HepG2 (cell line): ENCODE measurements around the gene HNRNPUL1. TPM values are rescaled to one million over a fixed set of nuclear protein-coding genes. Genes with fewer than 3 reads are reported as not detected.

Experiments used
- ATAC-seq: fragments of 200-7000 bp; cut with Tn5 transposase; 3 replicates; pipeline ENCODE4 v1.9.1; 2020; ENCODE audit warnings: mild to moderate bottlenecking, moderate library complexity
- BruUV-seq: library from RNA; stranded (reverse); fragments of 400-500 nt; replicated peaks from 2 replicates; lab custom pipeline; 2021; lab: Mats Ljungman, UMichigan
- CTCF ChIA-PET: fragments of 300-600 bp; formaldehyde crosslinking; extraction: SDS; loops from one replicate; lab custom pipeline; 2021; ENCODE audit warnings: low total read pairs, inconsistent platforms, low intra/inter-chr PET ratio; lab: Yijun Ruan, JAX
- POLR2A ChIA-PET: fragments of 350-600 bp; sonication (Branson Sonifier 250); formaldehyde crosslinking; loops from one replicate; lab custom pipeline; 2020; ENCODE audit warnings: antibody characterized with exemption, inconsistent platforms; lab: Yijun Ruan, JAX
- DNase-seq: peaks from one replicate; pipeline ENCODE4 v3.0.0-alpha.2; 2015; ENCODE audit warnings: low spot score
- FAIRE-seq: peaks from 3 replicates; lab custom pipeline; 2011; peaks lifted over from hg19 to GRCh38; lab: Jason Lieb, UNC
- H2AFZ ChIP-seq: one replicate; pipeline ENCODE4 v1.6.1; 2011; ENCODE audit warnings: low read length, inconsistent platforms
- H3K27ac ChIP-seq: fragments of 300-600 bp; 3 replicates; pipeline ENCODE4 v1.8.0; 2011; ENCODE audit warnings: mixed run types, mild to moderate bottlenecking, mixed read lengths, low read length, inconsistent platforms; ENCODE audit not compliant: insufficient read depth; ENCODE audit errors: extremely low read length
- H3K27me3 ChIP-seq, 2 experiments: fragments of 200-600 bp in 1 of 2; 2 replicates in 1 of 2; 3 replicates in 1 of 2; pipeline versions ENCODE4 v1.6.0 to v1.8.0; 2011; ENCODE audit warnings: low read length in 2 of 2, mild to moderate bottlenecking in 2 of 2, moderate library complexity in 2 of 2, inconsistent platforms in 1 of 2; ENCODE audit not compliant: insufficient read depth in 2 of 2, control insufficient read depth in 1 of 2
- H3K36me3 ChIP-seq, 2 experiments: fragments of 200-600 bp in 1 of 2; replicated peaks in 1 of 2; 2 replicates in 1 of 2; 3 replicates in 1 of 2; pipeline versions ENCODE4 v1.5.1 to v1.8.0; 2011; ENCODE audit warnings: low read length in 2 of 2, inconsistent platforms in 1 of 2; ENCODE audit not compliant: insufficient read depth in 2 of 2, control insufficient read depth in 1 of 2
- H3K4me1 ChIP-seq: 2 replicates; pipeline ENCODE4 v1.5.1; 2012; ENCODE audit warnings: low read length, inconsistent platforms; ENCODE audit not compliant: insufficient read depth
- H3K4me2 ChIP-seq: 2 replicates; pipeline ENCODE4 v1.6.0; 2011; ENCODE audit warnings: low read depth, low read length, inconsistent platforms
- H3K4me3 ChIP-seq, 3 experiments: fragments of 200-600 bp in 1 of 3; sonication (generic), shearing (Covaris generic) in 1 of 3; replicated peaks in 1 of 3; 2 replicates each; pipeline ENCODE4 v1.5.1; 2011 to 2016; ENCODE audit warnings: low read length in 3 of 3, inconsistent platforms in 2 of 3, low read depth in 2 of 3, mild to moderate bottlenecking in 2 of 3, control low read depth in 1 of 3, mixed read lengths in 1 of 3; ENCODE audit not compliant: insufficient read depth in 1 of 3
- H3K79me2 ChIP-seq: one replicate; pipeline ENCODE4 v1.6.1; 2011; ENCODE audit warnings: low read length, inconsistent platforms; ENCODE audit not compliant: insufficient read depth
- H3K9ac ChIP-seq: 2 replicates; pipeline ENCODE4 v1.6.0; 2011; ENCODE audit warnings: mild to moderate bottlenecking, low read depth, low read length, inconsistent platforms; ENCODE audit not compliant: insufficient read depth
- H3K9me3 ChIP-seq: 2 replicates; pipeline ENCODE4 v1.5.1; 2012; ENCODE audit warnings: mild to moderate bottlenecking, low read length
- H4K20me1 ChIP-seq: 2 replicates; pipeline ENCODE4 v1.6.0; 2011; ENCODE audit warnings: inconsistent platforms, mild to moderate bottlenecking, low read length, moderate library complexity; ENCODE audit not compliant: insufficient read depth
- ARNTL ChIP-seq: sonication (generic); formaldehyde crosslinking; IDR thresholded peaks from 2 replicates; pipeline ENCODE4 v1.4.0; 2020; ENCODE audit warnings: mild to moderate bottlenecking, missing genetic modification reagents
- BATF2 ChIP-seq: sonication (generic); formaldehyde crosslinking; IDR thresholded peaks from 2 replicates; pipeline ENCODE4 v1.8.0; 2022; ENCODE audit warnings: mild to moderate bottlenecking, missing genetic modification reagents, moderate library complexity
- CC2D1A ChIP-seq: sonication (generic); formaldehyde crosslinking; IDR thresholded peaks from 2 replicates; pipeline ENCODE4 v1.8.1; 2023; ENCODE audit warnings: mild to moderate bottlenecking, missing genetic modification reagents
- CCAR2 ChIP-seq: fragments of 200-400 bp; formaldehyde crosslinking; optimal IDR thresholded peaks from 2 replicates; pipeline ENCODE3; 2018; ENCODE audit warnings: low read depth, mild to moderate bottlenecking, low read length, moderate library complexity
- CSRNP2 ChIP-seq: sonication (generic); formaldehyde crosslinking; conservative IDR thresholded peaks from 2 replicates; pipeline ENCODE4 v1.8.0; 2022; ENCODE audit warnings: low read depth, missing genetic modification reagents
- FIP1L1 ChIP-seq: fragments of 200-400 bp; formaldehyde crosslinking; IDR thresholded peaks from 2 replicates; pipeline ENCODE4 v1.6.1; 2018; ENCODE audit warnings: low read depth, mild to moderate bottlenecking, low read length, moderate library complexity, borderline replicate concordance; ENCODE audit not compliant: insufficient read depth
- HDAC6 ChIP-seq: fragments of 200-600 bp; sonication (generic); IDR thresholded peaks from 2 replicates; pipeline ENCODE4 v1.7.0; 2017; ENCODE audit warnings: mild to moderate bottlenecking, antibody characterized with exemption, low read length, low read depth
- PRPF4 ChIP-seq: fragments of 200-400 bp; formaldehyde crosslinking; IDR thresholded peaks from 2 replicates; pipeline ENCODE4 v1.6.1; 2016; ENCODE audit warnings: low read length, low read depth; ENCODE audit not compliant: poor library complexity, severe bottlenecking
- SAFB2 ChIP-seq: sonication (generic); formaldehyde crosslinking; IDR thresholded peaks from 2 replicates; pipeline ENCODE4 v1.5.1; 2020; ENCODE audit warnings: missing genetic modification reagents, low read depth, mild to moderate bottlenecking, borderline replicate concordance
- ZBTB37 ChIP-seq: sonication (generic); formaldehyde crosslinking; IDR thresholded peaks from 2 replicates; pipeline ENCODE4 v1.4.0; 2020; ENCODE audit warnings: mild to moderate bottlenecking, missing genetic modification reagents
- ZBTB7A ChIP-seq: sonication (generic); formaldehyde crosslinking; IDR thresholded peaks from 2 replicates; pipeline ENCODE4 v1.8.0; 2022; ENCODE audit warnings: mild to moderate bottlenecking, missing genetic modification reagents
- ZFP36L2 ChIP-seq: sonication (generic); formaldehyde crosslinking; IDR thresholded peaks from 2 replicates; pipeline ENCODE4 v1.4.0; 2020; ENCODE audit warnings: missing genetic modification reagents
- ZFP90 ChIP-seq: sonication (generic); formaldehyde crosslinking; IDR thresholded peaks from 2 replicates; pipeline ENCODE4 v1.8.0; 2022; ENCODE audit warnings: missing genetic modification reagents, mild to moderate bottlenecking, inconsistent platforms, borderline replicate concordance
- ZNF33A ChIP-seq: sonication (generic); formaldehyde crosslinking; IDR thresholded peaks from 2 replicates; pipeline ENCODE4 v1.5.1; 2020; ENCODE audit warnings: missing genetic modification reagents, mild to moderate bottlenecking, moderate library complexity, borderline replicate concordance
- ZSCAN12 ChIP-seq: sonication (generic); formaldehyde crosslinking; IDR thresholded peaks from 2 replicates; pipeline ENCODE4 v1.9.0; 2021; ENCODE audit warnings: mild to moderate bottlenecking, missing genetic modification reagents
- WGBS: methylation state at CpG from one replicate; pipeline ENCODE4 v1.1.6; 2017; ENCODE audit warnings: low lambda C conversion rate; 5-methylcytosine and 5-hydroxymethylcytosine counted together
- in situ Hi-C: cut with HindIII; loops from 2 replicates; pipeline ENCODE4 v1.10.0; 2017; ENCODE audit warnings: low pct_unique_long_range_greater_than_20kb; ENCODE audit not compliant: extremely low pct_ligation_motif_present
- intact Hi-C: fragments of 100-400 bp; cut with micrococcal nuclease; formaldehyde crosslinking; loops from one replicate; pipeline ENCODE4 v1.10.0; 2022; ENCODE audit not compliant: unreplicated experiment
- polyA plus RNA-seq, 8 experiments: library from polyadenylated mRNA; depleted of rRNA in 3 of 8; stranded (reverse) in 7 of 8; unstranded in 1 of 8; fragments of >200 nt; fragmentation: Illumina TruSeq in 4 of 8; extraction: Trizol in 4 of 8; gene quantifications; 2 replicates each; pipeline versions ENCODE4 v1.2.1 to v1.2.3, GENCODE V29; 2011 to 2016; ENCODE audit warnings: low read depth in 4 of 8, missing spikeins in 1 of 8, mixed read lengths in 1 of 8; ENCODE audit not compliant: insufficient read depth in 1 of 8
- total RNA-seq, 5 experiments: library from RNA; depleted of rRNA; stranded (reverse); fragments of >200 nt; fragmentation: Illumina TruSeq; extraction: Trizol; gene quantifications; 2 replicates each; pipeline ENCODE4 v1.2.3, GENCODE V29; 2016; ENCODE audit warnings: low read depth in 1 of 5
- TF ChIP-seq, protein P1 (sequence below): IDR thresholded peaks from 2 replicates; pipeline ENCODE4 v1.4.0; 2020; ENCODE audit warnings: mild to moderate bottlenecking, missing genetic modification reagents

Gene HNRNPUL1
- total and polyA plus RNA-seq, 2 of the 13 experiments (the other 11 are each of a cell fraction or from before 2014, with no cell fraction given), result 30.9 to 81.7 TPM

GRCh38 chr19:41323023-41323422 lies 58.9 kb downstream of the HNRNPUL1 start:
- BruUV-seq, result TSS peak; percentile 53
- no peaks in the 10 kb centered on the region for H4K20me1 ChIP-seq
- peaks cover 8 to 22% of the 10 kb centered on the region in 2 experiments; a peak in 4 of 5 replicates for H3K36me3 ChIP-seq
- H3K27me3 ChIP-seq, result no peaks in the 10 kb centered on the region
- H3K9me3 ChIP-seq, result no peaks in the 10 kb centered on the region
- no peak overlapping the region for H2AFZ ChIP-seq
- H3K4me2 ChIP-seq, result peak overlapping the region; percentile 77
- intact Hi-C loops (no loop called here), in situ Hi-C loops (no loop called here)
- peaks cover 2% of the 10 kb centered on the region for H3K79me2 ChIP-seq
- ChIA-PET CTCF (no interaction called here), POLR2A (interaction anchor here (0.7 to 6.2 kb wide), 10 partner anchors 13 to 116 kb away, joined by 3 to 73 read pairs (median 7); partner anchors contain the start of genes B3GNT8, B9D2, CCDC97 and HNRNPUL1)
- ATAC-seq (peak; percentile 9), FAIRE-seq (peak; percentile 56), DNase-seq (no peak)
- 8% methylated on average over 7 of the region's 7 CpGs for WGBS
- H3K27ac ChIP-seq, result peak overlapping the region; percentile 74
- H3K4me3 ChIP-seq, result peak overlapping the region in 2 of 3 experiments; percentile 15 to 69; a peak in 3 of 6 replicates
- peak overlapping the region; percentile 72 for H3K9ac ChIP-seq
- H3K4me1 ChIP-seq, result peaks cover 78% of the 10 kb centered on the region
- TF ChIP-seq, protein P1, sequence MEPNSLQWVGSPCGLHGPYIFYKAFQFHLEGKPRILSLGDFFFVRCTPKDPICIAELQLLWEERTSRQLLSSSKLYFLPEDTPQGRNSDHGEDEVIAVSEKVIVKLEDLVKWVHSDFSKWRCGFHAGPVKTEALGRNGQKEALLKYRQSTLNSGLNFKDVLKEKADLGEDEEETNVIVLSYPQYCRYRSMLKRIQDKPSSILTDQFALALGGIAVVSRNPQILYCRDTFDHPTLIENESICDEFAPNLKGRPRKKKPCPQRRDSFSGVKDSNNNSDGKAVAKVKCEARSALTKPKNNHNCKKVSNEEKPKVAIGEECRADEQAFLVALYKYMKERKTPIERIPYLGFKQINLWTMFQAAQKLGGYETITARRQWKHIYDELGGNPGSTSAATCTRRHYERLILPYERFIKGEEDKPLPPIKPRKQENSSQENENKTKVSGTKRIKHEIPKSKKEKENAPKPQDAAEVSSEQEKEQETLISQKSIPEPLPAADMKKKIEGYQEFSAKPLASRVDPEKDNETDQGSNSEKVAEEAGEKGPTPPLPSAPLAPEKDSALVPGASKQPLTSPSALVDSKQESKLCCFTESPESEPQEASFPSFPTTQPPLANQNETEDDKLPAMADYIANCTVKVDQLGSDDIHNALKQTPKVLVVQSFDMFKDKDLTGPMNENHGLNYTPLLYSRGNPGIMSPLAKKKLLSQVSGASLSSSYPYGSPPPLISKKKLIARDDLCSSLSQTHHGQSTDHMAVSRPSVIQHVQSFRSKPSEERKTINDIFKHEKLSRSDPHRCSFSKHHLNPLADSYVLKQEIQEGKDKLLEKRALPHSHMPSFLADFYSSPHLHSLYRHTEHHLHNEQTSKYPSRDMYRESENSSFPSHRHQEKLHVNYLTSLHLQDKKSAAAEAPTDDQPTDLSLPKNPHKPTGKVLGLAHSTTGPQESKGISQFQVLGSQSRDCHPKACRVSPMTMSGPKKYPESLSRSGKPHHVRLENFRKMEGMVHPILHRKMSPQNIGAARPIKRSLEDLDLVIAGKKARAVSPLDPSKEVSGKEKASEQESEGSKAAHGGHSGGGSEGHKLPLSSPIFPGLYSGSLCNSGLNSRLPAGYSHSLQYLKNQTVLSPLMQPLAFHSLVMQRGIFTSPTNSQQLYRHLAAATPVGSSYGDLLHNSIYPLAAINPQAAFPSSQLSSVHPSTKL (CRISPR knock-in tag), result no peak; the same call in 1 of the 2 replicates
- TF ChIP-seq BATF2 (CRISPR knock-in tag), result no peak
- TF ChIP-seq FIP1L1, result no peak
- no peak for TF ChIP-seq ZSCAN12
- no peak for TF ChIP-seq CSRNP2 (CRISPR knock-in tag)
- TF ChIP-seq ZBTB7A (CRISPR knock-in tag), result no peak
- TF ChIP-seq ZFP36L2 (CRISPR knock-in tag), result no peak
- TF ChIP-seq HDAC6, result no peak
- TF ChIP-seq ZNF33A (CRISPR knock-in tag), result no peak
- no peak for TF ChIP-seq ZFP90 (CRISPR knock-in tag)
- TF ChIP-seq ARNTL (CRISPR knock-in tag), result no peak
- no peak for TF ChIP-seq CCAR2
- TF ChIP-seq SAFB2 (CRISPR knock-in tag), result no peak
- TF ChIP-seq ZBTB37 (CRISPR knock-in tag), result no peak; the same call in 1 of the 2 replicates
- no peak for TF ChIP-seq PRPF4
- TF ChIP-seq CC2D1A (CRISPR knock-in tag), result no peak
